A673 (cell line): ENCODE measurements around the gene BRME1. TPM values are rescaled to one million over a fixed set of nuclear protein-coding genes. Genes with fewer than 3 reads are reported as not detected.

Source experiments
- BruUV-seq: library from RNA; stranded (reverse); fragments of 400-500 nt; replicated peaks from 2 replicates; lab custom pipeline; 2021; lab: Mats Ljungman, UMichigan
- CTCF ChIA-PET: fragments of 300-600 bp; sonication (Branson Sonifier 250); formaldehyde crosslinking; loops from one replicate; lab custom pipeline; 2022; ENCODE audit warnings: antibody characterized with exemption; lab: Charles Lee
- POLR2A ChIA-PET: fragments of 300-600 bp; sonication (Branson Sonifier 250); formaldehyde crosslinking; loops from one replicate; lab custom pipeline; 2022; ENCODE audit warnings: antibody characterized with exemption; ENCODE audit not compliant: low non-redundant PET; lab: Charles Lee
- DNase-seq: peaks from one replicate; pipeline ENCODE4 v3.0.0-alpha.2; 2015; ENCODE audit warnings: low spot score
- H3K27ac ChIP-seq: fragments of 200-600 bp; sonication (generic); 2 replicates; pipeline ENCODE4 v1.5.1; 2016; ENCODE audit warnings: mixed run types, low read depth, mild to moderate bottlenecking, mixed read lengths, antibody characterized with exemption, low read length; ENCODE audit not compliant: poor library complexity, severe bottlenecking
- H3K27me3 ChIP-seq: fragments of 200-600 bp; sonication (generic); replicated peaks from 2 replicates; pipeline ENCODE4 v1.6.1; 2017; ENCODE audit warnings: mixed run types, low read depth, mild to moderate bottlenecking, mixed read lengths, antibody characterized with exemption, low read length; ENCODE audit not compliant: insufficient read depth, poor library complexity
- H3K36me3 ChIP-seq: fragments of 200-600 bp; sonication (generic); 2 replicates; pipeline ENCODE4 v1.6.1; 2016; ENCODE audit warnings: mixed run types, mild to moderate bottlenecking, mixed read lengths, antibody characterized with exemption, low read length; ENCODE audit not compliant: insufficient read depth, poor library complexity, severe bottlenecking
- H3K4me1 ChIP-seq: fragments of 200-600 bp; sonication (generic); 2 replicates; pipeline ENCODE4 v1.6.1; 2017; ENCODE audit warnings: mixed run types, mild to moderate bottlenecking, mixed read lengths, antibody characterized with exemption, low read length; ENCODE audit not compliant: insufficient read depth, poor library complexity, severe bottlenecking
- H3K4me3 ChIP-seq: fragments of 200-600 bp; sonication (generic); 2 replicates; pipeline ENCODE4 v1.5.1; 2016; ENCODE audit warnings: low read depth, mixed run types, mild to moderate bottlenecking, mixed read lengths, low read length; ENCODE audit not compliant: poor library complexity, severe bottlenecking
- H3K9me3 ChIP-seq: fragments of 200-600 bp; sonication (generic); 2 replicates; pipeline ENCODE4 v1.6.1; 2016; ENCODE audit warnings: mixed run types, low read depth, mild to moderate bottlenecking, mixed read lengths, antibody characterized with exemption, low read length; ENCODE audit not compliant: poor library complexity, severe bottlenecking
- CTCF ChIP-seq: fragments of 300-800, 200-600 bp; sonication (generic); conservative IDR thresholded peaks from 2 replicates; pipeline ENCODE4 v1.5.1; 2017; ENCODE audit warnings: low read depth, mild to moderate bottlenecking, antibody characterized with exemption, low read length, moderate library complexity, mixed read lengths
- EZH2 ChIP-seq: fragments of 200-600 bp; sonication (generic); IDR thresholded peaks from 2 replicates; pipeline ENCODE4 v1.6.1; 2017; ENCODE audit warnings: borderline replicate concordance, low read depth, mild to moderate bottlenecking, mixed read lengths, antibody characterized with exemption, low read length; ENCODE audit not compliant: poor library complexity, severe bottlenecking
- intact Hi-C: fragments of 100-400 bp; cut with micrococcal nuclease; formaldehyde crosslinking; loops from one replicate; pipeline ENCODE4 v1.10.0; 2022; ENCODE audit not compliant: unreplicated experiment
- total RNA-seq: library from RNA; stranded (reverse); gene quantifications from 2 replicates; pipeline ENCODE4 v1.2.3, GENCODE V29; 2021

The BRME1 gene
- total RNA-seq, 1 experiment from 2014 or later, result 4.0 TPM

GRCh38 chr19:13887018-13887436 is 18.9 kb downstream of the BRME1 start:
- no peak for DNase-seq
- Histone ChIP-seq H3K9me3 (no peaks in the 10 kb centered on the region), H3K27me3 (no peaks in the 10 kb centered on the region), H3K36me3 (no peaks in the 10 kb centered on the region), H3K27ac (no peak overlapping the region), H3K4me3 (no peak overlapping the region), H3K4me1 (no peaks in the 10 kb centered on the region)
- intact Hi-C loops, result no loop called here
- no TSS peak for BruUV-seq
- TF ChIP-seq EZH2, result no peak
- TF ChIP-seq CTCF, result no peak
- ChIA-PET CTCF (no interaction called here), POLR2A (no interaction called here)

- Histone ChIP-seq H3K4me3 (no peak overlapping the region), H3K27me3 (no peaks in the 10 kb centered on the region), H3K27ac (no peak overlapping the region), H3K4me1 (peaks cover 6% of the 10 kb centered on the region), H3K36me3 (no peaks in the 10 kb centered on the region), H3K9me3 (no peaks in the 10 kb centered on the region)
- ChIA-PET POLR2A (no interaction called here), CTCF (no interaction called here)
- intact Hi-C loops, result no loop called here
- TF ChIP-seq EZH2 (no peak), CTCF (no peak)
- no peak for DNase-seq
- BruUV-seq, result no TSS peak
Measured at GRCh38 chr19:13885826-13886365, 20.0 kb downstream of the BRME1 start.

GRCh38 chr19:13884726-13885591 is 21.0 kb downstream of the BRME1 start:
- Histone ChIP-seq H3K36me3 (no peaks in the 10 kb centered on the region), H3K4me3 (no peak overlapping the region), H3K27me3 (no peaks in the 10 kb centered on the region), H3K9me3 (no peaks in the 10 kb centered on the region), H3K27ac (no peak overlapping the region), H3K4me1 (peaks cover 13% of the 10 kb centered on the region)
- TF ChIP-seq EZH2 (no peak), CTCF (no peak)
- intact Hi-C loops, result loop anchor here (5.0 kb wide), 3 partner anchors 147 to 597 kb away; partner anchors contain the start of genes ASF1B and IL27RA
- DNase-seq, result no peak
- ChIA-PET CTCF (no interaction called here), POLR2A (interaction anchor here (0.7 kb wide), 1 partner anchor 307 kb away, joined by 7 read pairs; no protein-coding TSS in a partner anchor)
- BruUV-seq, result no TSS peak
